SU-DHL-6 (cell line): Measurements from ENCODE around the gene TNRC6B.

Source experiments
- EZH2phosphoT487 ChIP-seq: fragments of 200-600 bp; sonication (generic), shearing (Covaris generic); conservative IDR thresholded peaks from 2 replicates; pipeline ENCODE4 v1.6.1; 2018; ENCODE audit warnings: mild to moderate bottlenecking, antibody characterized with exemption, low read length, moderate library complexity, mixed read lengths
- TF ChIP-seq, protein P1 (sequence below): fragments of 200-600 bp; sonication (generic); IDR thresholded peaks from one replicate; pipeline ENCODE4 v1.5.1; 2017; ENCODE audit warnings: antibody characterized with exemption, mild to moderate bottlenecking, low read length, moderate library complexity; ENCODE audit not compliant: insufficient read depth, poor library complexity, severe bottlenecking

DNA sequence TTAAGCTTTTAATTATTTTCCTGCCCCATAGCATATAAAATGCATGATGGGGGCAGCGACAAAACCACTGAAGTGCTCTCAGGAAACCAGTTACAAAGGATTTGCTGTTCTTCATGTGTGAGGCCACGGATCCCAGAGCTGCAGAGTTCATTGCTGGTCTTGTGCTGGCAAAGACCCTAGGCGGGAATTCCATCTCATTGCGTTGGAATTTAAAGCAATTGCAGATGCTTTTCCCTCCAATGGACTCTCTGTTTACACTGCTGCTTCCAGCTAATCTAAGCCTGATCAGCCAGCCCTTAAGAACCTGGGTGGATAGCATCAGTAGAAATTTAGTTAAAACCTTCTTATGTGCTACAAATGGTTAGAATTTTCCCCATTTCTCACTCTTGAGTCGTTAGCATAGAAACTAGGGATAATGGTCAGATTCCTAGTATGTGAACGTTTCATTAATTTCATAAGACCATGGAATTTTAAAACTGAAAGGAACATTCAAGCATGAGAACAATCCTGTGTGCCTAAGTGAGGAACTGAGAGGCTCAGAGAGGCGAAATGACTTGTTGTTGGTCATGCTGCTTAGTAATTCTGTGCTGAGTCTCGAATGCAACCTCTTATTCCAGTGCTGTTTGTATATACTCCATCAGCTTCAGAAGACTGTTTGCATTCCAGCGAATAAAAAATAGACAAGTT, 132.5 kb downstream of the TNRC6B start:
- TF ChIP-seq, protein P1, sequence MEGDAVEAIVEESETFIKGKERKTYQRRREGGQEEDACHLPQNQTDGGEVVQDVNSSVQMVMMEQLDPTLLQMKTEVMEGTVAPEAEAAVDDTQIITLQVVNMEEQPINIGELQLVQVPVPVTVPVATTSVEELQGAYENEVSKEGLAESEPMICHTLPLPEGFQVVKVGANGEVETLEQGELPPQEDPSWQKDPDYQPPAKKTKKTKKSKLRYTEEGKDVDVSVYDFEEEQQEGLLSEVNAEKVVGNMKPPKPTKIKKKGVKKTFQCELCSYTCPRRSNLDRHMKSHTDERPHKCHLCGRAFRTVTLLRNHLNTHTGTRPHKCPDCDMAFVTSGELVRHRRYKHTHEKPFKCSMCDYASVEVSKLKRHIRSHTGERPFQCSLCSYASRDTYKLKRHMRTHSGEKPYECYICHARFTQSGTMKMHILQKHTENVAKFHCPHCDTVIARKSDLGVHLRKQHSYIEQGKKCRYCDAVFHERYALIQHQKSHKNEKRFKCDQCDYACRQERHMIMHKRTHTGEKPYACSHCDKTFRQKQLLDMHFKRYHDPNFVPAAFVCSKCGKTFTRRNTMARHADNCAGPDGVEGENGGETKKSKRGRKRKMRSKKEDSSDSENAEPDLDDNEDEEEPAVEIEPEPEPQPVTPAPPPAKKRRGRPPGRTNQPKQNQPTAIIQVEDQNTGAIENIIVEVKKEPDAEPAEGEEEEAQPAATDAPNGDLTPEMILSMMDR = no peak
- no peak for TF ChIP-seq EZH2phosphoT487
